Lung (tissue), 12 donors: ENCODE results near the gene ASTN2. TPM values are rescaled to one million over a fixed set of nuclear protein-coding genes. Genes with fewer than 3 reads are reported as not detected.

Experiments used
- ATAC-seq: fragments of 200-7000 bp; cut with Tn5 transposase; one replicate; pipeline ENCODE4 v1.9.1; 2020; ENCODE audit warnings: moderate number of reproducible peaks; ENCODE audit not compliant: insufficient read depth, low FRiP score
- DNase-seq, 3 donors: peaks; one replicate each; pipeline ENCODE4 v3.0.0-alpha.2; 2013 to 2017
- H3K27ac ChIP-seq, 2 donors: one replicate each; pipeline ENCODE4 v1.5.1; 2013; ENCODE audit warnings: mild to moderate bottlenecking in 2 of 2, moderate library complexity in 2 of 2, control low read depth in 1 of 2, inconsistent platforms in 1 of 2, low read depth in 1 of 2, low read length in 1 of 2
- H3K27me3 ChIP-seq, 3 donors: one replicate each; pipeline ENCODE4 v1.5.1; 2013; ENCODE audit warnings: low read length in 2 of 3; ENCODE audit not compliant: control insufficient read depth in 3 of 3, insufficient read depth in 3 of 3
- H3K36me3 ChIP-seq, 4 donors: one replicate each; pipeline ENCODE4 v1.5.1; 2013; ENCODE audit warnings: low read length in 4 of 4, mild to moderate bottlenecking in 1 of 4, moderate library complexity in 1 of 4; ENCODE audit not compliant: control insufficient read depth in 4 of 4, insufficient read depth in 4 of 4
- H3K4me1 ChIP-seq, 5 donors: one replicate each; pipeline ENCODE4 v1.5.1; 2013; ENCODE audit warnings: low read length in 5 of 5, mild to moderate bottlenecking in 2 of 5, moderate library complexity in 1 of 5; ENCODE audit not compliant: control insufficient read depth in 5 of 5, insufficient read depth in 5 of 5
- H3K4me3 ChIP-seq: one replicate; pipeline ENCODE4 v1.5.1; 2013; ENCODE audit warnings: mild to moderate bottlenecking, control low read depth, moderate library complexity
- H3K9ac ChIP-seq, 2 donors: one replicate each; pipeline ENCODE4 v1.5.1; 2013; ENCODE audit warnings: low read length in 2 of 2, control low read depth in 1 of 2; ENCODE audit not compliant: insufficient read depth in 1 of 2
- H3K9me3 ChIP-seq, 4 donors: one replicate each; pipeline ENCODE4 v1.5.1; 2013; ENCODE audit warnings: low read length in 3 of 4, mild to moderate bottlenecking in 1 of 4, moderate library complexity in 1 of 4; ENCODE audit not compliant: control insufficient read depth in 4 of 4, insufficient read depth in 3 of 4
- WGBS, 2 donors: extraction: QIAGEN DNeasy Blood & Tissue Kit; methylation state at CpG; one replicate each; pipeline ENCODE4 v1.1.7; 2013; 5-methylcytosine and 5-hydroxymethylcytosine counted together
- polyA plus RNA-seq, 2 donors: library from polyadenylated mRNA; stranded (reverse); fragments of 200-250 nt; gene quantifications; one replicate each; pipeline ENCODE4 v1.2.1, GENCODE V29; 2013
- total RNA-seq, 2 donors: library from RNA; depleted of rRNA in 1 of 2; stranded (reverse); fragments of >200 nt in 1 of 2; gene quantifications; one replicate each; pipeline ENCODE4 v1.2.1, GENCODE V29; 2014 to 2021
- TF ChIP-seq, protein P1 (sequence below): IDR thresholded peaks from 2 replicates; pipeline ENCODE4 v1.5.1; 2012; ENCODE audit warnings: mild to moderate bottlenecking; ENCODE audit errors: control extremely low read depth, extremely low read depth
- donor health status: control.
- donor health status: control.
- donor health status: Bipolar disorder and iron deficiency.
- donor health status: healthy.
- donor health status: DM: yes; HTN: yes; CAD: no.

The ASTN2 gene
- total and polyA plus RNA-seq, 4 donors, result 1.4 to 7.0 (median 3.3) TPM

DNA sequence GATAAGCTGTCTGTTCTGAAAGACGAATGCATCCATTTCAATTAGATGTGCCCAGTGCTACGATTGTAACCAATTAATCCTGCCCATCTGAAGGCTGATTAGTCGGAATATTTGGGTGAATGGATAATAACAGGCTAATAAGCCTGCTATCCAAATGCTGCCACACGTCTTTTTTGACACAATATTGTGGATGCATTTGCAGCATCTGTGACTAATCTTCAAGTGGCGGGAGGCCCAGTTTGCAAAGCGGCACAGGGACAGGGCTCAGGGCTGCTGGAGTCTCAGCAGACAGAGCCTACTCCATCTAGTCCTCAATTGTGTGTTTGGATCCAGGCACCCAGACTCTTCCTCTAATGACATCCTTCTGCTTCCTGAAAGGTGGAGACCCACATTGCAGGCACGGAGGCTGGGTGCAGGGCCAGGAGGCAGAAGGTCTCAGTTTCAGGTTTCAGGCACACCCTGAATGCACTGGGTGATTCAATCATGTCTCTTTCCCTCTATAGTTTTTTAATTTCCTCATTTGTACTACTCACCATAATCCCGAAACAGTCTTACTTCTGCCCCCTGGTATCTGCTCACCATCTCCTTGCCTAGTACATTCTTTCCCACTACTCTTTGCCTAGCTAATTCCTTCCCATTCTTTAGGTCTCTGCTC is 169.6 kb downstream of the ASTN2 start:
- Histone ChIP-seq H3K27ac (no peak overlapping the region), H3K36me3 (no peaks in the 10 kb centered on the region), H3K9ac (no peak overlapping the region), H3K4me1 (no peaks in the 10 kb centered on the region), H3K27me3 (no peaks in the 10 kb centered on the region), H3K9me3 (no peaks in the 10 kb centered on the region), H3K4me3 (no peak overlapping the region)
- 77 to 81% methylated on average over 8 of the region's 8 CpGs for WGBS, 2 donors
- no peak for ATAC-seq
- DNase-seq, result no peak
- TF ChIP-seq, protein P1, sequence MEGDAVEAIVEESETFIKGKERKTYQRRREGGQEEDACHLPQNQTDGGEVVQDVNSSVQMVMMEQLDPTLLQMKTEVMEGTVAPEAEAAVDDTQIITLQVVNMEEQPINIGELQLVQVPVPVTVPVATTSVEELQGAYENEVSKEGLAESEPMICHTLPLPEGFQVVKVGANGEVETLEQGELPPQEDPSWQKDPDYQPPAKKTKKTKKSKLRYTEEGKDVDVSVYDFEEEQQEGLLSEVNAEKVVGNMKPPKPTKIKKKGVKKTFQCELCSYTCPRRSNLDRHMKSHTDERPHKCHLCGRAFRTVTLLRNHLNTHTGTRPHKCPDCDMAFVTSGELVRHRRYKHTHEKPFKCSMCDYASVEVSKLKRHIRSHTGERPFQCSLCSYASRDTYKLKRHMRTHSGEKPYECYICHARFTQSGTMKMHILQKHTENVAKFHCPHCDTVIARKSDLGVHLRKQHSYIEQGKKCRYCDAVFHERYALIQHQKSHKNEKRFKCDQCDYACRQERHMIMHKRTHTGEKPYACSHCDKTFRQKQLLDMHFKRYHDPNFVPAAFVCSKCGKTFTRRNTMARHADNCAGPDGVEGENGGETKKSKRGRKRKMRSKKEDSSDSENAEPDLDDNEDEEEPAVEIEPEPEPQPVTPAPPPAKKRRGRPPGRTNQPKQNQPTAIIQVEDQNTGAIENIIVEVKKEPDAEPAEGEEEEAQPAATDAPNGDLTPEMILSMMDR, result no peak

DNA sequence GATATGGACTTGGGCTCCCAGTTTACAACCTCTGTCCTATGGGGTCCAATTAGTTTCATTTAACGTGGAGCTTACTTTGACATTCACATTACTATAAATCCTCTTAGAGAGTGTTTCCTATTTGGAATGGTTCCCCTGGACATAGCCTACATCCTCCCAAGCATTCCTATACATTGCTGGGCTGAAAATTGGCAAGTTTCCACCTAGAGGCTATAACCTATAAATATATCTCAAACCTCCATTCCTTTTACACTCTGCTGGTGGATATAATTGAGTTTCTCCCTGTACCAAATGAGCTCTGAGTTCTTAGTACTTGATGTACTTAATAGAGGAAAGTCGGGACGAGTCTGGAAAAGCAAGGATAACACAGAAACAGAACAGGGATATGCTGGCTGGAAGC is 172.8 kb downstream of the ASTN2 start:
- Histone ChIP-seq H3K9me3 (no peaks in the 10 kb centered on the region), H3K4me1 (no peaks in the 10 kb centered on the region), H3K27me3 (no peaks in the 10 kb centered on the region), H3K4me3 (no peak overlapping the region), H3K9ac (no peak overlapping the region), H3K27ac (no peak overlapping the region), H3K36me3 (no peaks in the 10 kb centered on the region)
- 76 to 89% methylated on average over 3 of the region's 3 CpGs for whole genome bisulfite sequencing, 2 donors
- DNase-seq, result peak in 2 of 3 donors; percentile 5 to 24
- no peak for ATAC-seq
- TF ChIP-seq, protein P1, result no peak

DNA sequence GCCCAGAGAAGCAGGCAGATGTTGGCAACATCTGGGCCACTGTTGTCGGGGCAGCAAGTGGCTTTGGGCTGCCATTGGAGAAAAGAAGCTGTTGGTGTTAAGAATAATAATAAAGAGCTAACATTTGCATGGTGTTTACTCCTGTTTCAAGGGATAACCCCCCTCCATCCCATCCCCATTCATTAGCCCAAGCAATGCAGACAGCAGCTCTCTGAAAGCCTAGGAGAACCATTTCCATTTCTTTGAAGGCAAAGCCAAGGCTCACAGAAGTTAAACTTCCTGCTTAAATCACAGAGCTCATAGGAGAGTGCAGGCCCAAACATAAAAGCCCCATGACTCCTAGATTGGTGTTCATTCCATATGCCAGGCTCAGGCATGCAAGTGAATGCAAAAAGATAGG is 175.4 kb downstream of the ASTN2 start:
- TF ChIP-seq, protein P1, result no peak
- H3K36me3 ChIP-seq, result no peaks in the 10 kb centered on the region
- no peak for ATAC-seq

DNA sequence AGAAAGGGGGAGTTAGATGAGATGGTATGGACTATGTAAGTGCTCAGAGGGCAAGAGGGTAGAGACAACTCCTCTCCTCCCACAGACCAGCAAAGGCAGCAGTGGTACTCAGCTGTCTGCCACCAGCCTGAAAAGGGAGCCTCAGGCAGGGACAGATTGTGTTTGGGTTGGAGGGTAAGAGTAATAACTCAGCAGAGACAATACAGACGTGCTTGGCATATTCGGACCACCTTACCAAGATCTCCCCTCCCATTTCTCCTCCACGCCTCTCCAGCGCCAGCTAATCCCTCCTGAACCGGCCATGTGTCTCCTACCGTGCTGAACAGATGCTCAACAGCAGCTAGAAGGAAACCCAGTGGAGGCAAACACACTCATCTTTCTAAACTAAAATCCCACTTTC is 180.8 kb downstream of the ASTN2 start:
- Histone ChIP-seq H3K36me3 (no peaks in the 10 kb centered on the region), H3K27ac (no peak overlapping the region), H3K9ac (no peak overlapping the region), H3K4me1 (no peaks in the 10 kb centered on the region), H3K27me3 (no peaks in the 10 kb centered on the region), H3K9me3 (peaks cover 0 to under 1% (median 0%) of the 10 kb centered on the region in 4 donors), H3K4me3 (no peak overlapping the region)
- DNase-seq (no peak), ATAC-seq (no peak)
- 70 to 75% methylated on average over 6 of the region's 6 CpGs for WGBS, 2 donors
- TF ChIP-seq, protein P1, result no peak

More for the DNA sequence above, 175.4 kb downstream of the ASTN2 start:
- Histone ChIP-seq H3K9ac (no peak overlapping the region), H3K27ac (no peak overlapping the region), H3K4me3 (no peak overlapping the region), H3K4me1 (no peaks in the 10 kb centered on the region), H3K9me3 (no peaks in the 10 kb centered on the region), H3K27me3 (no peaks in the 10 kb centered on the region)
- WGBS, 2 donors, result 56 to 62% methylated on average over 1 of the region's 1 CpG
- no peak for DNase-seq
